GM20431 (cell line): ENCODE measurements around the gene SLCO2A1.
"Not testable (repeated sequence)": the region's sequence is repeated elsewhere in the genome, so short reads cannot be mapped to it uniquely, and the experiment has no call there.

Experiments used
- in situ Hi-C: fragments of 300-500 bp; cut with MseI, MboI; formaldehyde crosslinking; loops from one replicate; pipeline ENCODE4 v1.15.0; 2020; ENCODE audit warnings: low sequenced_read_pairs; ENCODE audit not compliant: unreplicated experiment

The SLCO2A1 gene

DNA sequence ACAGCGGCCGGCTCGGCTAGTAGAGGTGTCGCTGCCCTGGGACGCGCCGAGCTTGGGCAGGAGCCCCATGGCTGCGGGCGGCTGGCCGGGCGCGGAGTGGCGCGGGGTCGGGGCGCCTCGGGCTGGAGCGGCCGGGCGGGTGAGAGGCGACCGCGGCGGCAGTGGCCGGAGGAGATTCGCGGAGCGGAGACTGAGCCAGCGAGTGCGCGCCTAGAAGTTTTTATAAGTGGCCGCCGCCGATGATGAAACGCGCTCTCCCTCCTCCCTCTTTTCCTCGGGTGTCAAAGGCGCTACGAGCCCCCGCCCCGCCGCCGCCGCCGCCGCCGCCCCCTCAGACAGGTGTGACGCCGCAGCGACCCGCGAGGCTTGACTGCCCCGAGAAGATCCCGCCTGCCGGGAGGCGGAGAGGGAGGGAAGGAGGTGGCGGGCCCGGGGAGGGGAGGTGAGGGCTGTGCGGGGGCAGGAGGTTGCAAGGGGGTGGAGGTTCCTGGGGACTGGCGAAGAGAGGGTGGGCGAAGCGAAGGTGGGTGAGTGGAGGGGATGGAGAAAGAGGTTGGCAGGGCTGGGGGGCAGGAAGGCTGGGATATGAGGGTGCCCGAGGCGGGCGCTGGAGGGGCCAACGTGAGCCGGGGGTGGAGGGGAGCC, at the start of gene SLCO2A1:
Gene SLCO2A1, minus strand, starts transcription at position 192 of the 645 bp plus-strand sequence. Its CDS starts 123 bp downstream, at position 69.
- in situ Hi-C loops: no loop called here

DNA sequence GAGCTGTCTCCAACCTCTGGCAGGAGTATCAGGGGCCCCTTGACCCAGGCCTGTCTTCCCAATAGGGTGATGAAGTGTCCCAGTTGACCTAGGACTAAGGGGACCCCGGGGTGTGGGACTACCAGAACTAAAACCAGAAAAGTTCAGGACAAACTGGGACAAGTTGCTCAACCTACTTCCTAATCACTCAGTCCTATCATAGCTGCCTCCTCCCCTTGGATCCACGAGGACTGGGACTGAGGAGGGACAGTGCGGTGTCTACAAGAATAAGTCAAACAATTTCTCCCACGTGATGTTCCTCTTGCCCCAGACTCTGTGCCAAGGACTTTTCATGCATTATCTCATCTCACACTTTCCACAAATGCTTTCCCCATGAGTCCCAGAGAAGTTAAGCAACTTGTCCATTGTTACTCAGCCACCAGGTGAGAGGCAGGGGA, 49.4 kb upstream of the SLCO2A1 start:
- in situ Hi-C loops: no loop called here

DNA sequence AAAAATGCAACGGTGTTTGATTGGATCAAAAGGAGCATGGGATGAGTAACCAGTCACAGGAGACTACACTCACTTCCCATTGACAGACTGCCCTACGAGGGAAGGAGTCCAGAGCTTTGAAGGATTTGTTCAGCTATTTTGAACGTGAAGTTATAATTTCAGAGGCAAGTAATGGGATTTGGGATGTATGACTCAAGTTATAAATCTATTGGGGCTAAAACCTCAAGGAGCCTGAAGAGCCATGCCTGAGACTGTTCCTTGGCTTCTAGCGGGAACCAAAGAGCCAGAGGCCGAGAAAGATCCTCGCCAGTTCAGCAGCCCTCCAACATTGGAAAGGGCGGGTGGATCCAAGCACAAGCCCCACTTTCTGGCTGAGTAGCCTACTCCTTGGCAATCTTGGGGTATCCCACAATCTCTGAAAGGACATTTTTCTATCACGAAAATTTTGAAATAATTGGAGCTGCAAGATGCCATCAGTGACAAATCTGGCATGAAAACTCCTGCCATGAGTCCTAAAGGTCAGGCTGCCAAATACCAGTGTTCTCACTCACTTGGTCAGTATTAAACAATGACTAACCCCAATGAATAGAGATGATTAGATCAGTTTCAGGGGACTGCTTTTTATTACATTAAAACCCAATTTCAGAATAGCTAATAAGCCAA, 48.6 kb upstream of the SLCO2A1 start:
- in situ Hi-C loops: no loop called here

DNA sequence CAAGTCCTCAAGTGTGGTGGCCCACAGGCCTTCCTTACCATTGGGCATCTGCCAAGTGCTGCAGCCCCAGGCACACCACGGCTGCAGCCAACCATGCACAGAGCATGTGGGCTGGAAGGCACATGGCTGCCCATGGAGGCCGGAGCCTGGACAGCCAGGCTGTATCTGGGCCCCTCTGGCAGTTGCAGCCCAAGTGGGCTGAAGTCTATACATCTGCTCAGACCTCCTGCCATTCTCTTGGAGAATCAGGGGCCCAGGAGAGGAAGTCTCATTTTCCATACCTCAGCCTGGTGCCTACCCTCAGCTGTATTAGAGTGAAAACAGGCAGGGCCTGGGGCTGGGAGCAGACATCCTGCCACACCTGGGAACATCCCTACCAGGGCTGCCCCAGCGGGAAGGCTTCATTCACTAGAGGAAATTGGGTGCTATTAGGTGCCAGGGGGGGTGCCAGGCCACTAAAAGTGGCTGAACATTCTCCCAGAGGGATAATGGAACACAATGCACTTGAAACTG, 48.0 kb upstream of the SLCO2A1 start:
- in situ Hi-C loops: no loop called here

DNA sequence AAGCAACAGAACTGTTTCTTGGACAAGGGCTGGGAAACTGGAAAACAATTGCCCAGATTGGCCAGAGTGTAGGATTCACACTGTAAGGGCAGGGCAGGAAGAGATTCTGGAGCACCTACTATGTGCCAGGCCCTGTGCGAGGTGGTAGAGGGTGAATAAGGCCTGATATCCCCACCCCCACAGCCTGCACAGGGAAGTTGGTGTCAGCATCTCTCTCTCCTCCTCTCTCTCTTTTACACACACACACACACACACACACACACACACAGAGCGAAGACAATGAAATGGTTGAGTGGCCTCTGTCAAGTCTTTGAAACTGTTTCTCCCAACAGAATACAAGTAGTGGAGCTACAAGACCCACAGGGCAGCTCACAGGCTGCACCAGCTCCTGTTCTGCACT, 47.1 kb upstream of the SLCO2A1 start:
- in situ Hi-C loops: no loop called here

DNA sequence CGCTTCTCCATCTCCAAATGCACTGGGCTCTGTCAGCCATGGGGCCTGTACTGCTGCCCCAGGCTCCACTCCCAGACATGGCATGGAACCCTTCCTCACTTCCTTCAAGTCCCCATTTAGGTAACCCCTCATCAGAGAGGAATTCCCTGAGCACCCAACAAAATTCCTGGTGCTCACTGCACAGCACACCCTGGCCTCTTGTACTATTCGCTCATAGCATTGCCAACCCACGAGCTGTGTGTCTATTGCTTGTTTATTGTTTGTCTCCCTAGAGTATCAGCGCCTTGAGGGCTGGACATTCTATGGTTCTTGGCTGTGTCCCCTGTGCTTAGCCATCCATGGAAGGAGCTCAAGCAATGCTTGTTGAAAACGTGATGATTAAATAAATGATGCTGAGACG, 46.1 kb upstream of the SLCO2A1 start:
- in situ Hi-C loops: no loop called here

DNA sequence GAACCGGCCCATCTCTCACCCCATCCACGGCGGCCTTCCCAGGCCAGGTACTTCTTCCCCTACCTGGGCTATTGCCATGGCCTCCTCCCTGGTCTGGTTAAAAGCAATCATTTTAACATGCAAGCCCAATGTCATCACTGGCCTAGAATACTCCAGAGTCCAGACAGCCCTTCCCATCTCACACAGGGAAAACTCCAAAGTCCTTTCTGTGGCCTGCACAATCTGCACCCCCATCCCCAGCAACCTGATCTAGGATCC, 45.8 kb upstream of the SLCO2A1 start:
- in situ Hi-C loops: no loop called here

DNA sequence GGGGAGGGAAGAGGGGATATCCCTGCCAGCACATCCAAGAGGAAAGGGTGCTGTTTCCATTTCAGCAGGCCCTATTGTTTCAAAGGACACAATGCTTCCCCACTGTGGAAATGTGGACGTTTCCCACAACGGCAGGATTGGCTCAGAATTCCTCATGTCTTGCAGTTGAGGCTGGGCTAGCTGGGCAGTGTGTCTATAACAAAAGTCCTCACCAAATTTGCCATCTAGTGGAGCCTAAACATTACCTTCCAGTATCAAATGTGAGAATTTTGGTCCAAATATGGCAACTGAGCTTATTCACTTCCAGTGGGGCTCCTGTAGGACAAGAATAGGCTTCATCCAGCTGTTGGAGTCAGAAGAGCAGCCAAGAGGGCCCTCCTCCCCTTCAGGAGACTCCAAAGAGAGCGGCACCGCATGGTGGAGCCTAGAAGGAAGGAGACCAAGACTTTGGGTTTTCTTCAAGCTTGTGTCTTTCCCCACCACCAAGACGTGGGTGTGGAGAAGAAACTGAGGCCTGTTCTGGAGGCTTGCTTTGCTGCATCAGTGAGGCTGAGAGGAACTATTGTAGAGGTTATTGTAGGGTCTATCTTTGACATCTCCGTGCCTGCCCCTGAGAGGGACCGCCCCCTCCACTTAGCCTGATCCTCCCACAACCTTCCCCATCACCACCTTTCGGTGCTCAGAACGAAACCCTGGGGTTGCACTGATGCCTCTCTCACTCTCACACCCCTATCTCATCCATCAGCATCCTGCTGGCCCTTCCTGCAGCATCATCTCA, 45.3 kb upstream of the SLCO2A1 start:
- in situ Hi-C loops: no loop called here

DNA sequence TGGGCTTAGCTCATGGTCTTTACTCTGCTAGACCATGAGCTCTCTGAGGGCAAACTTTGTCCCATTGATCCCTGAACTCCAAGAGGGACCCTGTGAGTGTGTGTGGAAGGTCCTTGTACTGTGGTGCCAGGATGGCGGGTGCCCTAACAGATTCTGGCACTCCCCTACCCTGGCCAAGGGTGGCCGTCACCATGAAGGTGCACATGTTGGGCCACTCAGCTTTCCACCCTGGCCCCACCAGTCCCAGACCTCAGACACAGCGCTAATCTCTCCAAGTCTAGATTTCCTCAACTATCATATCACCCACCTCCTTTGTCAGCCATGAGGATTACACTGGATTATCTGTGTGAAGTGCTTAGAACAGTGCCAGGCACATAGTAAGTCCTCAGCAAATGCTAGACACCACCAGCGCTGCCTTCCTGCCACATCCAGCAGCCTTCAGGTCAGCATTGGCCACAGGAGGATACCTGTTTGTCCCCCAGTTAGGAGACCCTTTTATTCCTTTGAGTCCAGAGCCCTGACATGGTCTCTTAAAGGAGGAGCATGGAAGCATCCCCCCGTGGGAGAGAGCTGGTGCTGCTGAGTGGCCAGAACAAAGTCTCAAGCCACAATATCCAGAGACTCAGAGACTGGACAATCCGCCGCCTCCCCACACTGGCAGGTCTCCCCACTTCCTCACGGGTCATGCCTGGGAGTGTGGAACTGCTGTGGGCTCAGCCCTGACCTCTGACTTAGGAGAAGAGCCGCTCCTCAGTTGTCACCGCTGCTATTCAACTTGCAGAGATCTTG, 44.5 kb upstream of the SLCO2A1 start:
- in situ Hi-C loops: no loop called here

DNA sequence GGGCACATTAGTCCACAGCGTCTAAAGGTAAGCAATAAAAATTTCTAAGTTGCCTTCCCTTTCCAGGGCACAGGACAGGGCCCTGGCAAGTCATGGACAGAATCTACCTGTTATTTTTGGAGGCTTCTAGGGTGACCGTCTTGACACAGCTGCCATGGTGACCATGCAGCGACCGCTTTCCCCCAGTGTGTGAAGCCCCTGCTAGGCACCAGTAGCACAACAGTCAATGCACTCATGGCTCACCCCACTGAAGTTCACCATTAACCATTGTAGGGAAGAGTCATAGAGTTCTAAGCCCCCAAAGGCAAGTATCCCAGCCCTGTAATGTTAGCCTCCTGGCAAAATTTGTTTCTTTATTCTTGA, 43.8 kb upstream of the SLCO2A1 start:
- in situ Hi-C loops: no loop called here

DNA sequence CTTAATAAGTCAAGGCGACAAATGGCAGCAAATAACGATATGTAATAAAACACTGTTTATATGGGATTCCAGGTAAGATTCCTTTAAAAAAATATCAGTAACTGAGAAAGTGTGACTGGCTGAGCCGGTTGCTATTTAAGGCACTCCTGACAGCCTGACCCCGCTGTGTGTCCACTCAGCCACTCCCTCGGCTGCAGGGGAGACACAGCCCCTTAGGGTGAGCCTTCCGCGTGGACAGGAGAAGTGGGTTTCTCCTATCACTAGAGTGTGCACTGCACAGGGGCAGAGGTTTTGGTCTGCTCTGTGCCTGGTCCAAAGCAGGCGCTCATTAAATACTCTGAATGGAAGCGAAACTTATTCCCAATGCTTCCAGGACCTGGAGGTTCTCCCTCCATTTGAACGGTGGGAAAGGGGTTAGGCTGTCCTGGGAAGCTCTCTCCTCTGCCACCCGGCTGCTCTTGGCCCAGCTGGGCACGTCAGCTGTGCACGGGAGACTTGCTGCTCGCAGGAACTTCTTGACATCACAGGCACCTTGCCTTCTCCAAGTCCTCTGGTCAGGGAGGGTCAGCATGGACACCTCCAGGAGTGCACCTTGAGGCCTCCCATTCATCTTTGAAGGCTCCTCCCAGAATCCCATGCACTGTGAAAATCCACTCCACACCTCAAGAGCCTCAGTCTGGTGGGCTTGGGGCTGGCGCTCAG, 43.3 kb upstream of the SLCO2A1 start:
- in situ Hi-C loops: no loop called here

DNA sequence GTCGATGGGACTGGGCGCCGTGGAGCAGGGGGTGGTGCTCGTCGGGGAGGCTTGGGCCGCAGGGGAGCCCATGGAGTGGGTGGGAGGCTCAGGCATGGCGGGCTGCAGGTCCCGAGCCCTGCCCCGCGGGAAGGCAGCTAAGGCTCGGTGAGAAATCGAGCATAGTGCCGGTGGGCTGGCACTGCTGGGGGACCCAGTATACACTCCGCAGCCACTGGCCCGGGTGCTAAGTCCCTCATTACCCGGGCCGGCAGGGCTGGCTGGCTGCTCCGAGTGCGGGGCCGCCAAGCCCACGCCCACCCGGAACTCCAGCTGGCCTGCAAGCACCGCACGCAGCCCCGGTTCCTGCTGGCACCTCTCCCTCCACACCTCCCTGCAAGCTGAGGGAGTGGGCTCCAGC, 40.6 kb upstream of the SLCO2A1 start:
- in situ Hi-C loops: not testable (repeated sequence)

DNA sequence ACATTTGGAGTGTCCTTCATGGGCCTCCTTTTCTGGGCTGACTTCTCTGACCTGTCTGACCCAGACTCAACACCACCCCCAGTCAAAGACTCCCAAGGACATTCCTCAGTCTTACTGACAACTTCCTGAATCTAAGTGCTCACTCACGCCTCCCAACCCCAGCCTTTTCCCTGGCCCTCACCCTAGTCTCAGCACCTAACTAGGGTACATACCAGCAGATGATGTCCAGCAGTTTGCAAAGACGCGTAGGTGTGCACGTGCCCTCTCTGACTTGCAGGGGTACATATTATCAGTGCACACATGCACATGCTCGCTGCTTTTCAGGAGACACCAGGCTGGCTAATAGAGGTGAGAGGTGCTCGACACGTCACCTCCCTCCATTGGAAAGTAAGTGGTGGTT, 38.7 kb upstream of the SLCO2A1 start:
- in situ Hi-C loops: no loop called here

DNA sequence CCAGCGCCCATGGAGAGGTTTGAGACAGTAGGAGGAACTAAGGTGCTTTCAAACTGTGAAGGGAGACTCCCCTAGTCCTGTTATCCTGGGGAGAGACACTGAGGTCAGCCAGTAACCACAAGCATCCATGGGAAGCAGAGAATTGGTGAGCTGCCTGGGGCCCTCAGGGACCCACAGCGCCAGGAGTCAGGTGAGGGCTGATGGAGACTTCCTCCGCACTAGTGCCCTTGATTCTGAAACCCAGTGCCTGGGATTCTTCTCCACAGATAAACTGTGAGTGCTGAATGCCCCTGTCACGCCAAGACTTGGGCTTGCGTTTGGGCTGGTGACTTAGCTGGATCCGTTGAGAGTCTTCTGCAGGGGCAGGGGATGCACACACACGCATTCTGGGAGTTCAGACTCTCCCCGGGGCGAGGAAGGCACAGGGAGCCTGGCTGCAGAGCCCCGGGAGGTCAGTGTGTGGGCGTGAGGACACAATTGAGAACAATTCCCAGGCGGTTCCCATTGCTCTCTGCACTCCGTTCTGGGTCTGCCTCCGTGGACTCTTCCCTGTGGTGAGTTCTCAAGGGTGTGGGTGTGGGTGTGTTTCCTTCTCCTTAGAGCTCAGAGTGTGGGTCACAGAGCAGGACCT, 37.9 kb upstream of the SLCO2A1 start:
- in situ Hi-C loops: no loop called here

DNA sequence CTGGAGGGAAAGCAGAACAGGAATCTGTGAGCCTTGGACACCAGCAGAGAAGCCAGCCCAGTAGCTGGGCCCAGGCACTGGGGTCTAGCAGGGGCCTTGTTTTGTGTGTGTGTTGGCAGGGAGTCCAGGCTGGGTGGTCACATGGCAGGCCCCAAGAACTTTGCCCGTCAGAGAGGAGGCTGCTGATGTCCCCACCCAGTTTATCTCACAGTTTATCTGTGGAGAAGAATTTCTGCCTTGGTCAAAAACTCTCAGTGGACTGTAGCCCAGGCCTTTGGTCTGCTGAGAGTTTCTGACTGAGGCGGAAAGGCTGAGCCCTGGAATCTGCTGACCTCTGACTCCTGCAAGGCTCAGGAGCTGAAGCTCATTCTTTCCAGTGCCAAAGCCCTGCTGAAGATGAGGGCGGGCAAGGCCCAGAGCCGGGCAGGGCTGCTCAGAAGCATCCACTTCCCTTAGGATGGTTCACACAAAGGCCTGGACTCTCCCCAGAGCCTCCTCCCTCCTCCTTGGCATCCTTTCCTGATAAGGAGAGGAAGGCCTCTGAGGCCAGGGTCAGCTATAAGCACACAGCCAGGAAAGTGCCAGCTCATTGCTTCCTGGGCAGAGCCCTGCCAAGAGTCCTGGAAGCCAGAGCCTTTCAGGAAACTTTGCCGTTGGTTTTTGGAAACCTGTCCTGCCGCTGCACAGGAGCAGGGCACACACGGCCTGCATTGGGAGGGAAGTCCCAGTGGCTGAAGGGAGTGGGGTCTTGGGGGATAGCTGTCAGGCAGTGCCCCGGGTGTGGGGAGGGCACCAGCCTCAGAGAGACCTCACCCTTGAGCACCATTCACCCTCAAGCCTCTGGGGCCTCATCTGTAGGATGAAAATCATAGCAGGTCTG, 37.2 kb upstream of the SLCO2A1 start:
- in situ Hi-C loops: no loop called here

DNA sequence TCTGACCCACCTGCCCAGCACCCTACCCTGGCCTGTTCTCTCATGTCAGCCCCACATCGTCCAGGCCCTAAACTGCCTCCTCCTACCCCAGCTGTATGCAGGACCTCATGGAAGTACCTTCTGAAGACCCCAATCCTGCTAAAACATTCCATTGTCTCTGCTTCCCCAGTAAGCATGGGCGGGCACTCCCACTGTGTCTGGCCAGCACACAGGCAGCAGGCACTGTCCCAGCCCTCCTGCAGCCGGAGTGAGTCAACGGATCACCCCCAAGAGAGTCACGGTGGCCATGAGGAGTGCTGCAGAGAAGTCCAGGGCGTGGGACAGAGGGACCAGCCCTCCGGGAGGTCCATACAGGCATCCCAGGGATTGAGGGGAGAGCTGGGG, 36.4 kb upstream of the SLCO2A1 start:
- in situ Hi-C loops: no loop called here

DNA sequence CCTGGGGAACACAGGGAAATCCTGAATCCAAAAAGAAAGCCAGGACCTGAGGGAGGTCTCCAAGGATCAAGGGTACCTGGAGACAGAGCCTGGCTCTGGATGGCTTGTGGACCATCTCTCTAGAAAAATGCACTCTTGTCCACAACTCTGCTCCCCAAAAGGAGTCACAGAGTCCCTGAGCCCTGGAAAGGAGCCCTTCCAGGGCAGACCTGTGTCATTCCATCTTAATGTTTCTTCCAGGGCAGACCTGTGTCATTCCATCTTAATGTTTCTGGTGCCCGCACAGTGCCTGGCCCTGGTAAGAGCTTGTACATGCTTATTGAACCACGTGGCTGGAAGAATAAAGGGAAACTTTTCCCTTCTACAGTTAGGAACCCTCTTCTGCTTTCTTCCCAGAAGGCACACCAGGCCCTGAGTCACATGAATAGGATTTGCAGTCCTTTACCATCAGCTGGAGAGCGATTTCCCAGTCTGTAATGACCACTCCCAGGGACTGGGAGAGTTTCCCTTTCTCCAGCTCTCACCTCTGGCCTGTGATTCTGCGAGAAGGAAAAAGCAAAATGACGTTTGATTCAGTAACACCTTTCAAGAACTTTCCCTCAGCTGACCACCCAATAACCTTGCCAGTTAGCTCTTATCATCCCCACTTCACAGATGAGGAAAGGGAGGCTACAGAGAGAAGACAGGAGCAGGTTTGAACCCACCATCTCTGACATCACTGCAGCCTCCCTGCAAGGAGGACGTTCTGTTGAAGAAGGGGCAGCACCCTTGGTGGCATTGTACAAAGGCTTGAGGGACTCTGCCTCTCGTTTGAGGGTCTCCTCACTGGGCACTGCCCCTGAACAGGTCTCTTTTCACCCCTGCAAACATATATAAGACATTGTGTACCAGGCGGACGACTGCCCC, 35.8 kb upstream of the SLCO2A1 start:
- in situ Hi-C loops: no loop called here

DNA sequence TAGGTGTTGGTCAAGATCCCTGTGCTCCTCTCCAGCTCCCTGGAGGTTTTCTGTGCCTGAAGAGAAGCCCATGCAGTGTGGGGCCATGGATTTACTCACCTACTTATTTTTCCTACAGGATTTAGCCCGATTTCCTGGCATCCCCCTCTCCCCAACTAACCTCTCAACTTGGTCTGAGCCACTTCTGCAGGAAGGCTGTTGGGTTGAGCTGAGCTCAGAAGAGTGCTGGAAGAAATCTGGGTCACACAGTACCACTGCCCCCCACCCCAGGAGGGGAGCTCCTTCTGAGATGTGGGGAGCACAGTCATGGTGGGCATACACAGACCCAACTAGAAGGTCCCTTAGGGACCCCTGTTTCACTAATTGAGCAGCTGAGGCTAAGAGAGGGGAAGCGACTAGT, 34.4 kb upstream of the SLCO2A1 start:
- in situ Hi-C loops: no loop called here
